ENCODE measurements around the gene USP36. TPM values are rescaled to one million over a fixed set of nuclear protein-coding genes. Genes with fewer than 3 reads are reported as not detected.
A peak's percentile ranks its signal among the peaks of the same experiment; 100 is the strongest.

Gene USP36
- total RNA-seq, 1 donor from 2014 or later = 54.1 TPM

- no peak overlapping the region for H3K27ac Mint-ChIP-seq
- no peaks in the 10 kb centered on the region for H3K9me3 Mint-ChIP-seq (ENCODE audit: low read depth)
- H3K27me3 Mint-ChIP-seq = no peaks in the 10 kb centered on the region
- H3K4me3 Mint-ChIP-seq (ENCODE audit: low read depth) = no peak overlapping the region
- H3K4me1 Mint-ChIP-seq (ENCODE audit: low read depth) = peaks cover 16% of the 10 kb centered on the region
- no peak for DNase-seq (ENCODE audit: low spot score, unreplicated experiment)
- H3K36me3 Mint-ChIP-seq (ENCODE audit: insufficient read depth) = peaks cover 2% of the 10 kb centered on the region
- TF ChIP-seq, protein P1, sequence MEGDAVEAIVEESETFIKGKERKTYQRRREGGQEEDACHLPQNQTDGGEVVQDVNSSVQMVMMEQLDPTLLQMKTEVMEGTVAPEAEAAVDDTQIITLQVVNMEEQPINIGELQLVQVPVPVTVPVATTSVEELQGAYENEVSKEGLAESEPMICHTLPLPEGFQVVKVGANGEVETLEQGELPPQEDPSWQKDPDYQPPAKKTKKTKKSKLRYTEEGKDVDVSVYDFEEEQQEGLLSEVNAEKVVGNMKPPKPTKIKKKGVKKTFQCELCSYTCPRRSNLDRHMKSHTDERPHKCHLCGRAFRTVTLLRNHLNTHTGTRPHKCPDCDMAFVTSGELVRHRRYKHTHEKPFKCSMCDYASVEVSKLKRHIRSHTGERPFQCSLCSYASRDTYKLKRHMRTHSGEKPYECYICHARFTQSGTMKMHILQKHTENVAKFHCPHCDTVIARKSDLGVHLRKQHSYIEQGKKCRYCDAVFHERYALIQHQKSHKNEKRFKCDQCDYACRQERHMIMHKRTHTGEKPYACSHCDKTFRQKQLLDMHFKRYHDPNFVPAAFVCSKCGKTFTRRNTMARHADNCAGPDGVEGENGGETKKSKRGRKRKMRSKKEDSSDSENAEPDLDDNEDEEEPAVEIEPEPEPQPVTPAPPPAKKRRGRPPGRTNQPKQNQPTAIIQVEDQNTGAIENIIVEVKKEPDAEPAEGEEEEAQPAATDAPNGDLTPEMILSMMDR (IDR thresholded peaks at IDR 0.05; ENCODE audit: unreplicated experiment) = no peak
Observed at GRCh38 chr17:78885956-78886355, 45.3 kb upstream of the USP36 start.

DNA sequence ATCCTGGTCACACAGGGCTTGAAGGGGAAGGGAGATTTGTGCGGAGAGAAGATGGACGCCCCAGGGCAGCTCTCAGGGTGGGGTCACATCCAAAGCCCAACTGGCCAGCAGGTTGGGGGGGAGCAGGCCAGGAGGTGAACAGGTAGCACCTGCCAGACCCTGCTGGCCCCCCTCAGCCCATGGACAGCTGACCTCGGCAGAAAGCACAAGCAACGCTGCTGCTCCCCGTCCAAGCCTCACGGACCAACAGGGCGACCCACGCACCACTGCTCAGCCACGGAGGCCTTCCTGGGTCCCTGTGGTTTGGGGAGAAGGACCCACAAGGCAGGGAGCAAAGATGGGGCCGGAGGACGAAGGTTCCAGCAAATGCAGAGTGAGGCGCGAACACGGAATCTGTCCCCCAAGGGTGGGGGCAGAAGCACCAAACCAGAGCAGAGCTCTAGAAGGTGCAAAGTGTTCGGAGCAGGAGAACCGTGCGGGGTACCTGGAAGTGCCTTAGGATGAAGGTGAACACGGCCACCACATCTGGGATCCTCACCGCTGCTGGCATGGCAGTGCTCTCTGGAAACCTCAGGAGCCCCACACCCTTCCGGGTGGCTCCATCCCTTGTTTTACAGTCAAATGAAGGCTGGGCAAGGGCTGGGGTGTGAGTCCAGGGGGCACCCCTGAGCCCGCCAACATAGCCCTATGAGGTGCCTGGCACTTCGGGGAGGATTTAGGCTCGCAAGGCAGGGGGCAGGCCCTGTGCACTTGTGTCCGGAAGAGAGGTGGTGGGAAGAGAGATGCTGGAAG lies 44.5 kb upstream of the USP36 start:
- Mint-ChIP-seq H3K36me3 (ENCODE audit: insufficient read depth) (no peaks in the 10 kb centered on the region), H3K27me3 (no peaks in the 10 kb centered on the region), H3K4me1 (ENCODE audit: low read depth) (peaks cover 16% of the 10 kb centered on the region), H3K27ac (peak overlapping the region; percentile 88), H3K9me3 (ENCODE audit: low read depth) (no peaks in the 10 kb centered on the region), H3K4me3 (ENCODE audit: low read depth) (no peak overlapping the region)
- DNase-seq (ENCODE audit: low spot score, unreplicated experiment) = no peak
- TF ChIP-seq, protein P1 (IDR thresholded peaks at IDR 0.05; ENCODE audit: unreplicated experiment) = no peak

- DNase-seq (ENCODE audit: low spot score, unreplicated experiment) = no peak
- Mint-ChIP-seq H3K4me3 (ENCODE audit: low read depth) (no peak overlapping the region), H3K27me3 (no peaks in the 10 kb centered on the region), H3K9me3 (ENCODE audit: low read depth) (no peaks in the 10 kb centered on the region), H3K36me3 (ENCODE audit: insufficient read depth) (no peaks in the 10 kb centered on the region), H3K27ac (peak overlapping the region; percentile 88), H3K4me1 (ENCODE audit: low read depth) (peaks cover 16% of the 10 kb centered on the region)
- TF ChIP-seq, protein P1 (IDR thresholded peaks at IDR 0.05; ENCODE audit: unreplicated experiment) = no peak
Observed at GRCh38 chr17:78884148-78884825, 43.7 kb upstream of the USP36 start.

DNA sequence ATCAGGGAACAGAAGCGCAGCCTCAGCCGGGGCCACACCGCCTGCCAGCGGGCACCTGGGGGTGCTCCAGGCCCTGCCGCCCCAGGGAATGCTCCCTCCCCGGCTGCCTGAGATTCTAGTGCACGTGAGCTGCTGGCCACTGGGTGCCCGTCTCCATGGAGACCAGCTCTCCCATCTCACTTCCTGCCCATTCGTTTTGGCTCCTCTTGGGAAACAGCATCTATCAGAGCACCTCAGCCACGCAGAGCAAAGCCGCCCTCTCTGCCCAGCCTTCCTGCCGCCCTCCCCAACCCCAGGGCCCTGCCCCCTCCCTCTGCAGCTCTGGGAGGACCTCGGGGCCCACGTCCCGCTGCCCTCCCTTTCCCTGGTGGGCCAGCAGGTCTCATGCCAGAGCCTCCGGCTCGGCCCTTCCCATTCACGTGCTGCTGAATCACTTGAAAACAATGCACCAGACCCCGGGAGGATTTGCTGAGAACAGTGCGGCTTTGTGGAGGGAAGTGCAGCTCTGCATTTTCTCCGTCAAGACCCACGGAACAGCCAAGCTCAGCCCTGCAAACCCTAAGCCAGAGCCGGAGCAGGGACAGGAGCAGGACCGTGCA lies 43.0 kb upstream of the USP36 start:
- Mint-ChIP-seq H3K4me1 (ENCODE audit: low read depth) (peaks cover 14% of the 10 kb centered on the region), H3K27ac (peak overlapping the region; percentile 92), H3K9me3 (ENCODE audit: low read depth) (no peaks in the 10 kb centered on the region), H3K36me3 (ENCODE audit: insufficient read depth) (no peaks in the 10 kb centered on the region), H3K4me3 (ENCODE audit: low read depth) (no peak overlapping the region), H3K27me3 (no peaks in the 10 kb centered on the region)
- TF ChIP-seq, protein P1 (IDR thresholded peaks at IDR 0.05; ENCODE audit: unreplicated experiment) = no peak
- DNase-seq (ENCODE audit: low spot score, unreplicated experiment) = peak; percentile 25

DNA sequence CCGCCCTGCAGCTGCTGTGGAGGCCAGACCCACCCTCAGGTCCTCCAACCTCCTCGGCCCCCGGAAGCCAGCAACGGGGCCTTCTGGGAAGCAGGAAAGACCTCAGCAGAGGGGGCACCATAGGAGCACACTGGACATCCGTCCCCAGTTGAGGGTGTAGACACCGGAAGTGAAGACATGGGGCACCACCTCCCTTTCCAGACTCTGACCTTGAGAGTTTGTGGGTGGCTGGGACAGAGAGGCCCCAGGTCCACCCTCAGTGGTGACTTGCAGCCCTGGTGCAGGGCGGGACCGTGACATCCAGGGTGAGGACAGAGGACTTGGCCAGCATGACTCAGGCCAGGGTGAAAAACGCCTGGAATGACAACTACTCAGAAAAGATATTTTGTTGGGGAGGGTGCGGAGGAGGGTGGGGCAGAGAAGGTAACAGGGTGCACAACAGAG lies 42.5 kb upstream of the USP36 start:
- peaks cover 14% of the 10 kb centered on the region for H3K4me1 Mint-ChIP-seq (ENCODE audit: low read depth)
- no peak overlapping the region for H3K4me3 Mint-ChIP-seq (ENCODE audit: low read depth)
- H3K36me3 Mint-ChIP-seq (ENCODE audit: insufficient read depth) = no peaks in the 10 kb centered on the region
- DNase-seq (ENCODE audit: low spot score, unreplicated experiment) = no peak
- H3K27me3 Mint-ChIP-seq = no peaks in the 10 kb centered on the region
- TF ChIP-seq, protein P1 (IDR thresholded peaks at IDR 0.05; ENCODE audit: unreplicated experiment) = no peak
- H3K27ac Mint-ChIP-seq = peak overlapping the region; percentile 80
- no peaks in the 10 kb centered on the region for H3K9me3 Mint-ChIP-seq (ENCODE audit: low read depth)
